Measurements from ENCODE around the gene CDK5.
A peak's percentile ranks its signal among the peaks of the same experiment; 100 is the strongest.
"Not testable (repeated sequence)": the region's sequence is repeated elsewhere in the genome, so short reads cannot be mapped to it uniquely, and the experiment has no call there.

Gene CDK5

GRCh38 chr7:151013356-151013732 is 44.4 kb downstream of the CDK5 start:
- no peak for DNase-seq

GRCh38 chr7:151012911-151013347 is 44.8 kb downstream of the CDK5 start:
- DNase-seq = peak; percentile 11

GRCh38 chr7:151012031-151012692 is 45.5 kb downstream of the CDK5 start:
- DNase-seq = no peak

- DNase-seq = not testable (repeated sequence)
Observed at GRCh38 chr7:151011616-151012015, 46.1 kb downstream of the CDK5 start.

GRCh38 chr7:151011097-151011409 is 46.6 kb downstream of the CDK5 start:
- no peak for DNase-seq

- no peak for DNase-seq
Observed at GRCh38 chr7:151010307-151011096, 47.2 kb downstream of the CDK5 start.

GRCh38 chr7:151010037-151010306 is 47.7 kb downstream of the CDK5 start:
- DNase-seq = no peak

GRCh38 chr7:151009327-151010036 is 48.2 kb downstream of the CDK5 start:
- no peak for DNase-seq

- DNase-seq = no peak
Observed at GRCh38 chr7:151008511-151009323, 49.0 kb downstream of the CDK5 start.

GRCh38 chr7:151008143-151008510 is 49.6 kb downstream of the CDK5 start:
- DNase-seq = no peak

GRCh38 chr7:151007469-151007898 is 50.2 kb downstream of the CDK5 start:
- DNase-seq = no peak

GRCh38 chr7:151006590-151007300 is 51.0 kb downstream of the CDK5 start:
- DNase-seq = no peak

- DNase-seq = no peak
Observed at GRCh38 chr7:151005566-151005965, 52.1 kb downstream of the CDK5 start.

All from SHP77 treated with DMSO at 0.1 percent for 48 hours (cell line).